NCI-H526 treated with DMSO at 0.1 percent for 48 hours (cell line): ENCODE measurements around the gene G3BP2.

Experiments used
- DNase-seq: peaks from one replicate; lab custom pipeline; 2025; lab: John Stamatoyannopoulos, UW

The G3BP2 gene

GRCh38 chr4:75637827-75638226 lies 35.4 kb downstream of the G3BP2 start:
- DNase-seq: no peak

- DNase-seq: no peak
Measured at GRCh38 chr4:75637176-75637575, 36.0 kb downstream of the G3BP2 start.

- no peak for DNase-seq
Measured at GRCh38 chr4:75634951-75635350, 38.3 kb downstream of the G3BP2 start.

- no peak for DNase-seq
Measured at GRCh38 chr4:75634281-75634680, 38.9 kb downstream of the G3BP2 start.

DNA sequence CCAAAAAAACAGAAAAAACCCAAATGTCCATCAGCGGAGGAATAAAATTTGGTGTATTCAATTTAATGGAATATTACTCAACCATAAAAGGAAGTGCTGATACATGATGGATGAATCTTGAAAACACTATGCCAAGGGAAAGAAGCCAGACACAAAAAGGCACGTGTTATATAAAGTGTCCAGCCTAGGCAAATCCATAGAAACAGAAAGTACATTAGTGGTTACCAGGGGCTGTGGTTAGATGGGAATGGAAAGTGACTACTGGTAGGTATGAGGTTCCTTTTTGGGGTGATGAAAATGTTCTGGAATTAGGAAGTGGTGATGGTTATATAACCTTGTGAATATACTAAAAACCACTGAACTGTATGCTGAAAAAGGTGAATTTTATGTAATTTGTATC lies 39.4 kb downstream of the G3BP2 start:
- no peak for DNase-seq

DNA sequence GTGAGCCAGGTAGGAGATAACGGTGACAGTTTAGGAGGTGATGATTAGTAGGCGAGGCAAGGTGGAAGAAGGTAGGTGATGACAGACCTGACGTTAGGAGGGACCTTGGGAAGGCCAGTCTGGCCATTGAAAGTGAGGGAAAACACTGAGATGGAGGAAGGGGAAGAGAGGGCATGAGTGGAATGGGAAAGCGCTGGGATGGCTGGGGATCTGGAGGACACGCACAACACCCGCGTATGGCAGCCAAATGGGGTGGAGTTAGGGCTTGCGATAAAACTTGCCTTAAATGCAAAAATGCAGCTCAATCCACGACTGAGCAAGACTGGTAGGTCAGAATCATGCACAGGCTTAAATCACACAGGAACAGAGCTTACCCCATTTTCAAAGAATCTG lies 42.3 kb downstream of the G3BP2 start:
- no peak for DNase-seq

GRCh38 chr4:75630174-75630936 lies 42.9 kb downstream of the G3BP2 start, which contains the start of gene CDKL2:
Gene CDKL2 (minus strand): TSS chr4:75630528. CDS start chr4:75625988, 4,540 bp downstream.
- peak; percentile 53 for DNase-seq

- no peak for DNase-seq
Measured at GRCh38 chr4:75629239-75629638, 44.0 kb downstream of the G3BP2 start.

DNA sequence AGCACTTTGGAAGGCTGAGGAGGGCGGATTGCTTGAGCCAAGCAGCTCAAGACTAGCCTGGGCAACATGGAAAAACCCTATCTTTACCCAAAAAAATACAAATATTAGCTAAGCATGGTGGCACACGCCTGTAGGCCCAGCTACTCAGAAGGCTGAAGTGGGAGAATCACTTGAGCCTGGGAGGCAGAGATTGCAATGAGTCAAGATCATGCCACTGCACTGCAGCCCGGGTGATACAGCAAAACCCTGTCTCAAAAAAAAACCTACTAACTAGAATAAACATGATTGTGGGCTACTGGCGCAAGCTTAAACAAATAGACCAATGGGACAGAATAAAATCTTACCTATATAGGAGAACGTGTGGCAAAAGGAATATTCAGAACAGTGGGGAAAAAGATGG lies 50.2 kb downstream of the G3BP2 start:
- no peak for DNase-seq

GRCh38 chr4:75621715-75622114 lies 51.5 kb downstream of the G3BP2 start:
- DNase-seq: no peak

GRCh38 chr4:75612306-75612705 lies 60.9 kb downstream of the G3BP2 start:
- no peak for DNase-seq

GRCh38 chr4:75605928-75606327 lies 67.3 kb downstream of the G3BP2 start:
- DNase-seq: no peak

DNA sequence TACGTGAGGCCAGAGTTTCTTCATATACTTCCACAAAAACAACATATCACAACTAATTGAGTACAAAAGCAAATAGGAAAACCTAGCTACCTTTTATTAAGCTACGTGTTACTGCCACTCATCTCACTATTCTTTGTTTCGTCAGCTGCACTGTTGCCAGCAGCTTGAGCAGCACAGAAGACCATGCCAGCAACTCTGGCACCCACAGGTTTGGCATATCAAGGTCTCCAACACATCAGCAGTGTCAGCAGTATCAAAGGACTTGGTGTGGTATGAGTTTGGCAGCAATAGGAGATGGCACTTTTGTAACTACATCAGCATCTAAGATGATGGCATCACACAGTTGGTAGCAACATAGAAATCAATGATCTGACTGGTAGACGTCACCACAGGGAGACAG lies 73.6 kb downstream of the G3BP2 start:
- no peak for DNase-seq

- DNase-seq: no peak
Measured at GRCh38 chr4:75598390-75598789, 74.8 kb downstream of the G3BP2 start.

GRCh38 chr4:75596061-75596460 lies 77.2 kb downstream of the G3BP2 start:
- DNase-seq: no peak

GRCh38 chr4:75593393-75593792 lies 79.8 kb downstream of the G3BP2 start:
- DNase-seq: no peak
